A673 (cell line): Measurements from ENCODE around the gene LRRC8B. TPM values are rescaled to one million over a fixed set of nuclear protein-coding genes. Genes with fewer than 3 reads are reported as not detected.

Source experiments
- BruUV-seq: library from RNA; stranded (reverse); fragments of 400-500 nt; replicated peaks from 2 replicates; lab custom pipeline; 2021; lab: Mats Ljungman, UMichigan
- CTCF ChIA-PET: fragments of 300-600 bp; sonication (Branson Sonifier 250); formaldehyde crosslinking; loops from one replicate; lab custom pipeline; 2022; ENCODE audit warnings: antibody characterized with exemption; lab: Charles Lee
- POLR2A ChIA-PET: fragments of 300-600 bp; sonication (Branson Sonifier 250); formaldehyde crosslinking; loops from one replicate; lab custom pipeline; 2022; ENCODE audit warnings: antibody characterized with exemption; ENCODE audit not compliant: low non-redundant PET; lab: Charles Lee
- DNase-seq: peaks from one replicate; pipeline ENCODE4 v3.0.0-alpha.2; 2015; ENCODE audit warnings: low spot score
- H3K27ac ChIP-seq: fragments of 200-600 bp; sonication (generic); 2 replicates; pipeline ENCODE4 v1.5.1; 2016; ENCODE audit warnings: mixed run types, low read depth, mild to moderate bottlenecking, mixed read lengths, antibody characterized with exemption, low read length; ENCODE audit not compliant: poor library complexity, severe bottlenecking
- H3K27me3 ChIP-seq: fragments of 200-600 bp; sonication (generic); replicated peaks from 2 replicates; pipeline ENCODE4 v1.6.1; 2017; ENCODE audit warnings: mixed run types, low read depth, mild to moderate bottlenecking, mixed read lengths, antibody characterized with exemption, low read length; ENCODE audit not compliant: insufficient read depth, poor library complexity
- H3K36me3 ChIP-seq: fragments of 200-600 bp; sonication (generic); 2 replicates; pipeline ENCODE4 v1.6.1; 2016; ENCODE audit warnings: mixed run types, mild to moderate bottlenecking, mixed read lengths, antibody characterized with exemption, low read length; ENCODE audit not compliant: insufficient read depth, poor library complexity, severe bottlenecking
- H3K4me1 ChIP-seq: fragments of 200-600 bp; sonication (generic); 2 replicates; pipeline ENCODE4 v1.6.1; 2017; ENCODE audit warnings: mixed run types, mild to moderate bottlenecking, mixed read lengths, antibody characterized with exemption, low read length; ENCODE audit not compliant: insufficient read depth, poor library complexity, severe bottlenecking
- H3K4me3 ChIP-seq: fragments of 200-600 bp; sonication (generic); 2 replicates; pipeline ENCODE4 v1.5.1; 2016; ENCODE audit warnings: low read depth, mixed run types, mild to moderate bottlenecking, mixed read lengths, low read length; ENCODE audit not compliant: poor library complexity, severe bottlenecking
- H3K9me3 ChIP-seq: fragments of 200-600 bp; sonication (generic); 2 replicates; pipeline ENCODE4 v1.6.1; 2016; ENCODE audit warnings: mixed run types, low read depth, mild to moderate bottlenecking, mixed read lengths, antibody characterized with exemption, low read length; ENCODE audit not compliant: poor library complexity, severe bottlenecking
- EZH2 ChIP-seq: fragments of 200-600 bp; sonication (generic); IDR thresholded peaks from 2 replicates; pipeline ENCODE4 v1.6.1; 2017; ENCODE audit warnings: borderline replicate concordance, low read depth, mild to moderate bottlenecking, mixed read lengths, antibody characterized with exemption, low read length; ENCODE audit not compliant: poor library complexity, severe bottlenecking
- intact Hi-C: fragments of 100-400 bp; cut with micrococcal nuclease; formaldehyde crosslinking; loops from one replicate; pipeline ENCODE4 v1.10.0; 2022; ENCODE audit not compliant: unreplicated experiment
- total RNA-seq: library from RNA; stranded (reverse); gene quantifications from 2 replicates; pipeline ENCODE4 v1.2.3, GENCODE V29; 2021
- TF ChIP-seq, protein P1 (sequence below): fragments of 300-800, 200-600 bp; sonication (generic); conservative IDR thresholded peaks from 2 replicates; pipeline ENCODE4 v1.5.1; 2017; ENCODE audit warnings: low read depth, mild to moderate bottlenecking, antibody characterized with exemption, low read length, moderate library complexity, mixed read lengths

LRRC8B gene
- total RNA-seq, 1 experiment from 2014 or later: 18.9 TPM

DNA sequence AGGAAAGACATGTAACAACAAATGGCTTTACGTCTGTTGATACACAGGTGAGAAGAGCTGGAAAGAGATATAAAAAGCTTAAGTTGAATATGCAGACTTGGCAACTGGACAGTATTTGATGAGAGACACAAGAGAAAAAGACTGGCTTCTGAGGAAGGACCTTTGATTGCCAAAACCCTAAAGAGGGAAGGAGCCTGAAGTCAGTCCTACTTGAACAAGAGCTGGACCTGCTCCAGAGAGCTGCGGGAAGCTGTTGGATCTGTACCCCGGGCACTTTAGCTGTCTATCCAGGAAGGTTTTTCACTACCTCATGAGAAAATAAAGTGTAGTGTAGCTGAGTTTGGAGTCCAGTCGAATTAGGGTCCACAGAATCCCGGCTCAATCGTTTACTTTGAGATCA is 25.3 kb upstream of the LRRC8B start:
- ChIA-PET POLR2A (no interaction called here), CTCF (no interaction called here)
- Histone ChIP-seq H3K27ac (no peak overlapping the region), H3K4me1 (no peaks in the 10 kb centered on the region), H3K9me3 (no peaks in the 10 kb centered on the region), H3K36me3 (no peaks in the 10 kb centered on the region), H3K27me3 (no peaks in the 10 kb centered on the region), H3K4me3 (no peak overlapping the region)
- no peak for DNase-seq
- no peak for TF ChIP-seq EZH2
- TF ChIP-seq, protein P1, sequence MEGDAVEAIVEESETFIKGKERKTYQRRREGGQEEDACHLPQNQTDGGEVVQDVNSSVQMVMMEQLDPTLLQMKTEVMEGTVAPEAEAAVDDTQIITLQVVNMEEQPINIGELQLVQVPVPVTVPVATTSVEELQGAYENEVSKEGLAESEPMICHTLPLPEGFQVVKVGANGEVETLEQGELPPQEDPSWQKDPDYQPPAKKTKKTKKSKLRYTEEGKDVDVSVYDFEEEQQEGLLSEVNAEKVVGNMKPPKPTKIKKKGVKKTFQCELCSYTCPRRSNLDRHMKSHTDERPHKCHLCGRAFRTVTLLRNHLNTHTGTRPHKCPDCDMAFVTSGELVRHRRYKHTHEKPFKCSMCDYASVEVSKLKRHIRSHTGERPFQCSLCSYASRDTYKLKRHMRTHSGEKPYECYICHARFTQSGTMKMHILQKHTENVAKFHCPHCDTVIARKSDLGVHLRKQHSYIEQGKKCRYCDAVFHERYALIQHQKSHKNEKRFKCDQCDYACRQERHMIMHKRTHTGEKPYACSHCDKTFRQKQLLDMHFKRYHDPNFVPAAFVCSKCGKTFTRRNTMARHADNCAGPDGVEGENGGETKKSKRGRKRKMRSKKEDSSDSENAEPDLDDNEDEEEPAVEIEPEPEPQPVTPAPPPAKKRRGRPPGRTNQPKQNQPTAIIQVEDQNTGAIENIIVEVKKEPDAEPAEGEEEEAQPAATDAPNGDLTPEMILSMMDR: no peak
- BruUV-seq: no TSS peak
- intact Hi-C loops: no loop called here

DNA sequence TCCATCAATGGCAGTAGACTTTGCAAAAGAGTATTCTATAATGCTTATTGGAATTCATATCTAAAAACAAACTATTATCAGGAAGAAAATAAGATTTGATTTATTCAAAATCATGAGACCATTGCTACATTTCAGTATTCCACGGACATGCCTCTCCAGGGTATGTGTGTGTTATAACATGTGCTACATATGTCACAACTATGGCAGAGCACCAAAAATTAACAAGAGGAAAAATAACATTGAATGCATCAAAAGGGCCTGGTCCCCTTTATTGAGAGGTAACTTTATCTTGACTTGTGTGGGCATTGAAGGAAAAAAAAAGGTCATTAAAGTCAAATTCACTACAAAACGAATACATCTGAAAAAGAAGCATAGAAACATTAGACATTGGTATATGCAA is 22.6 kb upstream of the LRRC8B start:
- intact Hi-C loops: no loop called here
- H3K4me3 ChIP-seq: no peak overlapping the region
- H3K36me3 ChIP-seq: no peaks in the 10 kb centered on the region
- DNase-seq: no peak
- no peaks in the 10 kb centered on the region for H3K9me3 ChIP-seq
- POLR2A ChIA-PET: no interaction called here
- BruUV-seq: no TSS peak
- CTCF ChIA-PET: no interaction called here
- TF ChIP-seq EZH2: no peak
- TF ChIP-seq, protein P1: no peak
- no peak overlapping the region for H3K27ac ChIP-seq
- H3K27me3 ChIP-seq: no peaks in the 10 kb centered on the region
- H3K4me1 ChIP-seq: no peaks in the 10 kb centered on the region

DNA sequence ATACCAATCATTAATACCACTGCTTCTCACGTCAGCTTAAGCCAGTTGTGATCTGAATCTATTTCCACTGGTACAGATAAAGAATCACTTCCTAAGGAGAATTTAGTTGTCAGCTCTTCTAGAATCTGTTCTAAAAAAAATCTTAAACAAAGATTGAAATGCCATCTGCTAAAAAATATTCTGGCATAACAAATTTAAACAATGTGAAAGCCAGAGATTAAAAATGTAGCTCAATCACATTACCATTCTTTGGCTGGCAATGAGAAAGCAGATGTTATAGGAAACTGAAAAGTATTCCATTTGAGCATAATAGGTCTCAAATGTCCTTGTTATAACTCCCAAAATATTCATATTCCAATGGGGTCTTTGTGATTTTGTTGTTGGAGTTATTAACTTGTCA is 21.7 kb upstream of the LRRC8B start:
- DNase-seq: no peak
- H3K9me3 ChIP-seq: no peaks in the 10 kb centered on the region
- POLR2A ChIA-PET: no interaction called here
- H3K4me1 ChIP-seq: no peaks in the 10 kb centered on the region
- intact Hi-C loops: no loop called here
- no peaks in the 10 kb centered on the region for H3K27me3 ChIP-seq
- H3K4me3 ChIP-seq: no peak overlapping the region
- no peaks in the 10 kb centered on the region for H3K36me3 ChIP-seq
- TF ChIP-seq EZH2: no peak
- TF ChIP-seq, protein P1: no peak
- BruUV-seq: no TSS peak
- CTCF ChIA-PET: no interaction called here
- no peak overlapping the region for H3K27ac ChIP-seq
